OCI-LY7 (cell line): ENCODE data around the gene PIM3.

Experiments used
- EZH2phosphoT487 ChIP-seq: fragments of 200-600 bp; sonication (generic); IDR thresholded peaks from 2 replicates; pipeline ENCODE4 v1.6.1; 2018; ENCODE audit warnings: low read depth, borderline replicate concordance, mild to moderate bottlenecking, mixed run types, antibody characterized with exemption, low read length, moderate library complexity, mixed read lengths
- TF ChIP-seq, protein P1 (sequence below): fragments of 200-600 bp; sonication (generic); conservative IDR thresholded peaks from 2 replicates; pipeline ENCODE4 v1.5.1; 2014; ENCODE audit warnings: mild to moderate bottlenecking, antibody characterized with exemption, low read length, moderate library complexity, mixed read lengths

DNA sequence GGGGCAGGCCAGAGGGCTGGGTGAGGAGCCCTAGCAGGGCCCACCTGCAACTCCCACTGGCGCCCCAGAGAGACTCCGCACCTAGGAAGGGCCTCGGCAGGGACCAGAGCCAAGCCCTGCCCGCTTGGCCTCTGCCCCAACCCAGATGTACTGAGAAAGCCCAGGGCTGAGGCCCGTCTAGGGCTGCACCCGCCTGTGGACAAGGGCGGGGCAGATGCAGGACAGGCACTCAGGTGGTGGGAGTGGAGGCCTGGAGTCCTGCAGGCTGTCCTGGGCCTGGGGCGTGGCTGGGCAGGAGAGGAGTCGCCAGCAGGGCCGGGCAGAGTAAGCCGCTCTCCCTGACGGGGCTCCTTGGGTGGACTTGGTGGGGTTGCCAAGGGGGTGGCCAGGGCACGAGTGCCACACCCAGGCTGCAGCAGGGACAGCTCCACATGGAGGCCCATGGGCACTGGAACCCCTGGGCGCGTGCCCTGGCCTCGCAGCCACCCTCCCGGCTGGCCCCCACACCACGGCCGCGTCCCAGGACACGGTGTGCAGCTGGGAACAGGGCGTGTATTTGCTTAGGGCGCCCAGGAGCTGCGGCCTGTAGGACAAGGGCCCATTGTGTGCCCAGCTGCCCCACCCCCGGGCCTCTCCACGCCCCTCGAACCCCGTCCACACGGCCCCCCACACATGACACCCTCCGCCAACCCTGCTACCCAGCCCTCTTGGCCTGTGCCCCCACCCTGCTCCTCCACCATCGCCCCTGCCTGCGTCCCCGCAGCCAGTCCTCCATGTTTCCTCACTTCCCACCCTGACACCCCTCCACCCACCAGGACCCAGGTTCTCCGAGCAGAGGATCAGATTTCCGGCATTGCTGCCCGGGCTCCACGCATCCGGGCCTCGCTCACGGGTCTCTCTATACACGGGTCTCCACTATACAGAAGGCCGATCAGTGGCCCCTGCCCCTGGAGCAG, 11.3 kb upstream of the PIM3 start:
- TF ChIP-seq, protein P1, sequence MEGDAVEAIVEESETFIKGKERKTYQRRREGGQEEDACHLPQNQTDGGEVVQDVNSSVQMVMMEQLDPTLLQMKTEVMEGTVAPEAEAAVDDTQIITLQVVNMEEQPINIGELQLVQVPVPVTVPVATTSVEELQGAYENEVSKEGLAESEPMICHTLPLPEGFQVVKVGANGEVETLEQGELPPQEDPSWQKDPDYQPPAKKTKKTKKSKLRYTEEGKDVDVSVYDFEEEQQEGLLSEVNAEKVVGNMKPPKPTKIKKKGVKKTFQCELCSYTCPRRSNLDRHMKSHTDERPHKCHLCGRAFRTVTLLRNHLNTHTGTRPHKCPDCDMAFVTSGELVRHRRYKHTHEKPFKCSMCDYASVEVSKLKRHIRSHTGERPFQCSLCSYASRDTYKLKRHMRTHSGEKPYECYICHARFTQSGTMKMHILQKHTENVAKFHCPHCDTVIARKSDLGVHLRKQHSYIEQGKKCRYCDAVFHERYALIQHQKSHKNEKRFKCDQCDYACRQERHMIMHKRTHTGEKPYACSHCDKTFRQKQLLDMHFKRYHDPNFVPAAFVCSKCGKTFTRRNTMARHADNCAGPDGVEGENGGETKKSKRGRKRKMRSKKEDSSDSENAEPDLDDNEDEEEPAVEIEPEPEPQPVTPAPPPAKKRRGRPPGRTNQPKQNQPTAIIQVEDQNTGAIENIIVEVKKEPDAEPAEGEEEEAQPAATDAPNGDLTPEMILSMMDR = no peak
- no peak for TF ChIP-seq EZH2phosphoT487
